Brain microvascular endothelial cell (primary cell): ENCODE results near the gene DGCR6L.
"Not testable (repeated sequence)": the region's sequence is repeated elsewhere in the genome, so short reads cannot be mapped to it uniquely, and the experiment has no call there.

ENCODE experiments used
- DNase-seq: peaks from one replicate; pipeline ENCODE4 v3.0.0-alpha.2; 2020
- H3K27ac ChIP-seq: fragments of 250-450 bp; sonication (Bioruptor Pico); 2 replicates; pipeline ENCODE4 v1.5.1; 2020; ENCODE audit warnings: mild to moderate bottlenecking, moderate library complexity
- H3K27me3 ChIP-seq: fragments of 250-450 bp; sonication (Bioruptor Pico); replicated peaks from 2 replicates; pipeline ENCODE4 v1.5.1; 2020; ENCODE audit warnings: mild to moderate bottlenecking
- H3K36me3 ChIP-seq: fragments of 250-450 bp; sonication (Bioruptor Pico); replicated peaks from 2 replicates; pipeline ENCODE4 v1.5.1; 2020; ENCODE audit warnings: mild to moderate bottlenecking
- H3K4me3 ChIP-seq: 2 replicates; pipeline ENCODE4 v1.5.1; 2011; ENCODE audit warnings: low read depth, mild to moderate bottlenecking, control low read depth, low read length, moderate library complexity
- CTCF ChIP-seq: IDR thresholded peaks from 2 replicates; pipeline ENCODE4 v1.5.1; 2011; ENCODE audit warnings: low read depth, mild to moderate bottlenecking, moderate library complexity, low read length, control low read depth, inconsistent platforms; ENCODE audit errors: missing control alignments
- in situ Hi-C: cut with HindIII; loops from 2 replicates; pipeline ENCODE4 v1.10.0; 2017; ENCODE audit warnings: low sequenced_read_pairs, low pct_ligation_motif_present

The DGCR6L gene

GRCh38 chr22:20272700-20273099 is 47.2 kb downstream of the DGCR6L start:
- in situ Hi-C loops: no loop called here
- peaks cover 2% of the 10 kb centered on the region for H3K27me3 ChIP-seq
- no peak for TF ChIP-seq CTCF

GRCh38 chr22:20272174-20272573 is 47.7 kb downstream of the DGCR6L start:
- peaks cover 7% of the 10 kb centered on the region for H3K27me3 ChIP-seq
- in situ Hi-C loops: no loop called here

More at GRCh38 chr22:20272700-20273099, 47.2 kb downstream of the DGCR6L start:
- DNase-seq: no peak
- H3K27ac ChIP-seq: no peak overlapping the region
- no peaks in the 10 kb centered on the region for H3K36me3 ChIP-seq
- H3K4me3 ChIP-seq: no peak overlapping the region

GRCh38 chr22:20271114-20271994 is 48.5 kb downstream of the DGCR6L start:
- no peaks in the 10 kb centered on the region for H3K36me3 ChIP-seq
- no peak for DNase-seq
- no peak overlapping the region for H3K27ac ChIP-seq
- H3K4me3 ChIP-seq: no peak overlapping the region
- no peak for TF ChIP-seq CTCF
- in situ Hi-C loops: no loop called here
- peaks cover 9% of the 10 kb centered on the region for H3K27me3 ChIP-seq

More at GRCh38 chr22:20272174-20272573, 47.7 kb downstream of the DGCR6L start:
- DNase-seq: no peak
- TF ChIP-seq CTCF: no peak
- Histone ChIP-seq H3K27ac (no peak overlapping the region), H3K36me3 (no peaks in the 10 kb centered on the region), H3K4me3 (no peak overlapping the region)

GRCh38 chr22:20270190-20271113 is 49.4 kb downstream of the DGCR6L start:
- DNase-seq, in situ Hi-C loops, H3K4me3 ChIP-seq, H3K27ac ChIP-seq, H3K36me3 ChIP-seq, H3K27me3 ChIP-seq: not testable (repeated sequence)

- H3K4me3 ChIP-seq, H3K36me3 ChIP-seq, H3K27me3 ChIP-seq, in situ Hi-C loops, H3K27ac ChIP-seq, DNase-seq: not testable (repeated sequence)
Observed at GRCh38 chr22:20269673-20270072, 50.2 kb downstream of the DGCR6L start.

GRCh38 chr22:20269201-20269600 is 50.7 kb downstream of the DGCR6L start:
- H3K36me3 ChIP-seq, H3K27ac ChIP-seq, DNase-seq, in situ Hi-C loops, H3K27me3 ChIP-seq, H3K4me3 ChIP-seq: not testable (repeated sequence)
